Stomach (tissue), 9 donors: ENCODE data around the gene ULBP1. TPM values are rescaled to one million over a fixed set of nuclear protein-coding genes. Genes with fewer than 3 reads are reported as not detected.
"Not testable (repeated sequence)": the region's sequence is repeated elsewhere in the genome, so short reads cannot be mapped to it uniquely, and the experiment has no call there.

ENCODE experiments used
- DNase-seq, 2 donors: peaks; one replicate each; pipeline versions ENCODE4 v3.0.0 to v3.0.0-alpha.2; 2013 to 2019
- H3K27ac ChIP-seq, 5 donors: fragments of 200-600 bp in 4 of 5; sonication (generic) in 4 of 5; one replicate each; pipeline ENCODE4 v1.5.1; 2013 to 2019; ENCODE audit warnings: mild to moderate bottlenecking in 1 of 5, moderate library complexity in 1 of 5
- H3K27me3 ChIP-seq, 3 donors: fragments of 200-600 bp; sonication (generic); one replicate each; pipeline ENCODE4 v1.5.1; 2017 to 2019; ENCODE audit warnings: mixed run types in 1 of 3
- H3K36me3 ChIP-seq, 4 donors: fragments of 200-600 bp; sonication (generic); 1 replicate in 3 of 4; 2 replicates in 1 of 4; pipeline ENCODE4 v1.5.1; 2016 to 2019
- H3K4me1 ChIP-seq, 4 donors: fragments of 200-600 bp; sonication (generic); one replicate each; pipeline ENCODE4 v1.5.1; 2016 to 2019
- H3K4me3 ChIP-seq, 4 donors: fragments of 200-600 bp; sonication (generic) in 3 of 4; one replicate each; pipeline ENCODE4 v1.5.1; 2016 to 2019; ENCODE audit warnings: mild to moderate bottlenecking in 1 of 4
- H3K9me3 ChIP-seq, 4 donors: fragments of 200-600 bp; sonication (generic); one replicate each; pipeline ENCODE4 v1.5.1; 2016 to 2019
- CTCF ChIP-seq, 7 experiments: fragments of 450-650 bp in 4 of 7; fragments of 200-600 bp in 3 of 7; sonication (generic) in 3 of 7; IDR thresholded peaks; one replicate each; pipeline ENCODE4 v1.5.1; 2016 to 2019; ENCODE audit warnings: antibody characterized with exemption in 7 of 7, control low read depth in 2 of 7, mild to moderate bottlenecking in 1 of 7
- EP300 ChIP-seq: sonication (generic); formaldehyde crosslinking; IDR thresholded peaks from one replicate; pipeline ENCODE4 v1.6.1; 2017; ENCODE audit warnings: antibody characterized with exemption
- POLR2A ChIP-seq, 4 donors: fragments of 450-650 bp; IDR thresholded peaks; one replicate each; pipeline ENCODE4 v1.6.1; 2016; ENCODE audit warnings: antibody characterized with exemption in 4 of 4, control low read depth in 2 of 4, mild to moderate bottlenecking in 1 of 4, moderate library complexity in 1 of 4
- POLR2AphosphoS5 ChIP-seq, 3 donors: sonication (generic); formaldehyde crosslinking; IDR thresholded peaks; one replicate each; pipeline ENCODE4 v1.6.1; 2016; ENCODE audit warnings: antibody characterized with exemption in 3 of 3
- WGBS, 5 donors: extraction: QIAGEN DNeasy Blood & Tissue Kit in 3 of 5; methylation state at CpG; one replicate each; pipeline versions ENCODE4 v1.1.5 to v1.1.7; 2013 to 2018; 5-methylcytosine and 5-hydroxymethylcytosine counted together
- intact Hi-C: fragments of 100-400 bp; cut with DNase I; formaldehyde crosslinking; loops from one replicate; pipeline ENCODE4 v1.15.1; 2023; ENCODE audit warnings: low total_unique reads
- polyA plus RNA-seq, 3 donors: library from polyadenylated mRNA; stranded (reverse); fragments of 200-250 nt; gene quantifications; one replicate each; pipeline ENCODE4 v1.2.3, GENCODE V29; 2013
- total RNA-seq, 5 donors: library from RNA; depleted of rRNA; stranded (reverse); fragments of >200 nt; gene quantifications; one replicate each; pipeline versions ENCODE4 v1.1.0 to v1.2.3, GENCODE V29; 2014 to 2016
- donor health status: healthy with polysubstance abuse.
- donor health status: Bipolar disorder and iron deficiency.
- donor health status: healthy.

ULBP1 gene
- total and polyA plus RNA-seq, 8 donors: 0.03 to 1.3 TPM; not detected in 6

- no peaks in the 10 kb centered on the region for H3K36me3 ChIP-seq
- peak; percentile 71 to 93 for DNase-seq
- intact Hi-C loops: no loop called here
- no peaks in the 10 kb centered on the region for H3K9me3 ChIP-seq
- peak within 1 kb of the TSS in 1 of 5 donors; percentile 55 for H3K27ac ChIP-seq
- H3K27me3 ChIP-seq: peaks cover 23 to 89% (median 54%) of the 10 kb centered on the region in 3 donors
- peaks cover 17 to 32% (median 28%) of the 10 kb centered on the region in 4 donors for H3K4me1 ChIP-seq
- TF ChIP-seq CTCF (IDR thresholded peaks at IDR 0.05) (no peak), EP300 (no peak), POLR2AphosphoS5 (IDR thresholded peaks at IDR 0.05) (peak in 2 of 3 donors; percentile 47), POLR2A (IDR thresholded peaks at IDR 0.05) (no peak)
- 1 to 2% (median 1%) methylated on average over 47 to 62 of the region's 62 CpGs for WGBS, 5 donors
- H3K4me3 ChIP-seq: peak within 1 kb of the TSS; percentile 44 to 54 (median 48)
Observed at GRCh38 chr6:149941583-149942460, 21.9 kb upstream of the ULBP1 start, which contains the start of gene ULBP2. TSS of gene ULBP2 (plus strand) at chr6:149942014. CDS start at chr6:149942073, 59 bp downstream.

GRCh38 chr6:149942461-149942829, 21.3 kb upstream of the ULBP1 start:
- no peaks in the 10 kb centered on the region for H3K9me3 ChIP-seq
- DNase-seq: no peak
- H3K4me1 ChIP-seq: peaks cover 17 to 32% (median 28%) of the 10 kb centered on the region in 4 donors
- peak overlapping the region; percentile 44 to 54 (median 48) for H3K4me3 ChIP-seq
- H3K36me3 ChIP-seq: no peaks in the 10 kb centered on the region
- peaks cover 23 to 85% (median 51%) of the 10 kb centered on the region in 3 donors for H3K27me3 ChIP-seq
- H3K27ac ChIP-seq: peak overlapping the region in 1 of 5 donors; percentile 55
- WGBS, 5 donors: 18 to 30% (median 24%) methylated on average over 7 to 13 of the region's 13 CpGs
- TF ChIP-seq POLR2A (IDR thresholded peaks at IDR 0.05) (no peak), EP300 (no peak), CTCF (IDR thresholded peaks at IDR 0.05) (no peak), POLR2AphosphoS5 (IDR thresholded peaks at IDR 0.05) (no peak)
- intact Hi-C loops: no loop called here

GRCh38 chr6:149943321-149943720, 20.4 kb upstream of the ULBP1 start:
- H3K27me3 ChIP-seq: peaks cover 21 to 84% (median 44%) of the 10 kb centered on the region in 3 donors
- WGBS, 5 donors: 63 to 77% (median 70%) methylated on average over 4 to 5 of the region's 5 CpGs
- H3K27ac ChIP-seq, H3K4me3 ChIP-seq, H3K36me3 ChIP-seq, intact Hi-C loops, DNase-seq, H3K9me3 ChIP-seq: not testable (repeated sequence)
- peaks cover 14 to 29% (median 26%) of the 10 kb centered on the region in 4 donors for H3K4me1 ChIP-seq

GRCh38 chr6:149945276-149945675, 18.5 kb upstream of the ULBP1 start:
- intact Hi-C loops, DNase-seq, H3K4me3 ChIP-seq, H3K27ac ChIP-seq, H3K9me3 ChIP-seq, H3K36me3 ChIP-seq: not testable (repeated sequence)
- Histone ChIP-seq H3K4me1 (peaks cover 6 to 19% (median 17%) of the 10 kb centered on the region in 4 donors), H3K27me3 (peaks cover 5 to 81% (median 25%) of the 10 kb centered on the region in 3 donors)
- 71 to 81% (median 75%) methylated on average over 3 of the region's 6 CpGs for WGBS, 5 donors

- H3K4me3 ChIP-seq, H3K9me3 ChIP-seq, H3K36me3 ChIP-seq, H3K27ac ChIP-seq, intact Hi-C loops, DNase-seq: not testable (repeated sequence)
- H3K4me1 ChIP-seq: peaks cover 0 to 10% (median 10%) of the 10 kb centered on the region in 4 donors
- WGBS, 5 donors: 44 to 62% (median 51%) methylated on average over 7 of the region's 7 CpGs
- H3K27me3 ChIP-seq: peaks cover under 1 to 81% (median 22%) of the 10 kb centered on the region in 3 donors
Observed at GRCh38 chr6:149946631-149947030, 17.1 kb upstream of the ULBP1 start.

- H3K4me1 ChIP-seq, H3K36me3 ChIP-seq, intact Hi-C loops, H3K9me3 ChIP-seq, DNase-seq, H3K27ac ChIP-seq, H3K4me3 ChIP-seq: not testable (repeated sequence)
- WGBS, 5 donors: no CpG with 5 or more reads among the region's 1 CpG
- H3K27me3 ChIP-seq: peaks cover 4 to 81% (median 21%) of the 10 kb centered on the region in 3 donors
Observed at GRCh38 chr6:149947533-149947932, 16.2 kb upstream of the ULBP1 start.
